ENCODE data around the gene TMEM158. TPM values are rescaled to one million over a fixed set of nuclear protein-coding genes. Genes with fewer than 3 reads are reported as not detected.

Gene TMEM158
- total RNA-seq, 1 experiment from 2014 or later: 7.5 TPM

GRCh38 chr3:45209526-45209925 lies 16.6 kb downstream of the TMEM158 start:
- Histone ChIP-seq H3K79me2 (ENCODE audit: low read depth) (no peaks in the 10 kb centered on the region), H2AFZ (no peak overlapping the region), H3K27me3 (ENCODE audit: insufficient read depth, low read depth) (no peaks in the 10 kb centered on the region), H3K4me3 (no peak overlapping the region), H3K9me2 (ENCODE audit: insufficient read depth) (no peaks in the 10 kb centered on the region), H3K27ac (no peak overlapping the region), H3K36me3 (ENCODE audit: low read depth) (no peaks in the 10 kb centered on the region), H3F3A (ENCODE audit: insufficient read depth, low read depth) (peaks cover 2% of the 10 kb centered on the region; the same call in 1 of the 2 replicates), H4K20me1 (ENCODE audit: insufficient read depth) (no peaks in the 10 kb centered on the region), H3K4me2 (no peak overlapping the region), H3K4me1 (replicated peaks; ENCODE audit: insufficient read depth) (peaks cover 25% of the 10 kb centered on the region), H3K9me3 (ENCODE audit: insufficient read depth, low read depth) (no peaks in the 10 kb centered on the region)
- intact Hi-C loops (cut with micrococcal nuclease; ENCODE audit: unreplicated experiment): no loop called here
- TF ChIP-seq EZH2 (IDR thresholded peaks at IDR 0.05; ENCODE audit: low read depth) (no peak), CTCF (conservative IDR thresholded peaks at IDR 0.05) (no peak)
- ChIA-PET POLR2A (ENCODE audit: unreplicated experiment) (interaction anchor here (0.6 kb wide), 1 partner anchor 14 kb away, joined by 3 read pairs; no protein-coding TSS in a partner anchor), CTCF (interaction anchor here (0.6 to 3.1 kb wide), 6 partner anchors 10 to 549 kb away, joined by 3 to 17 read pairs (median 4); no protein-coding TSS in a partner anchor)
- DNase-seq: no peak
- no TSS peak for BruUV-seq (replicated peaks)

GRCh38 chr3:45208586-45208985 lies 17.5 kb downstream of the TMEM158 start:
- CTCF ChIA-PET: no interaction called here
- Histone ChIP-seq H3K9me2 (ENCODE audit: insufficient read depth) (no peaks in the 10 kb centered on the region), H2AFZ (no peak overlapping the region), H4K20me1 (ENCODE audit: insufficient read depth) (no peaks in the 10 kb centered on the region), H3K4me2 (no peak overlapping the region), H3K79me2 (ENCODE audit: low read depth) (no peaks in the 10 kb centered on the region), H3K27me3 (ENCODE audit: insufficient read depth, low read depth) (no peaks in the 10 kb centered on the region), H3K36me3 (ENCODE audit: low read depth) (no peaks in the 10 kb centered on the region), H3K4me1 (replicated peaks; ENCODE audit: insufficient read depth) (peaks cover 16% of the 10 kb centered on the region), H3K27ac (no peak overlapping the region), H3K9me3 (ENCODE audit: insufficient read depth, low read depth) (no peaks in the 10 kb centered on the region), H3K4me3 (no peak overlapping the region), H3F3A (ENCODE audit: insufficient read depth, low read depth) (no peaks in the 10 kb centered on the region; the same call in 1 of the 2 replicates)
- TF ChIP-seq EZH2 (IDR thresholded peaks at IDR 0.05; ENCODE audit: low read depth): no peak
- TF ChIP-seq CTCF (conservative IDR thresholded peaks at IDR 0.05): no peak
- intact Hi-C loops (cut with micrococcal nuclease; ENCODE audit: unreplicated experiment): no loop called here
- DNase-seq: no peak
- no TSS peak for BruUV-seq (replicated peaks)
- POLR2A ChIA-PET (ENCODE audit: unreplicated experiment): no interaction called here

GRCh38 chr3:45207446-45207845 lies 18.6 kb downstream of the TMEM158 start:
- Histone ChIP-seq H3K4me2 (no peak overlapping the region), H3K27me3 (ENCODE audit: insufficient read depth, low read depth) (no peaks in the 10 kb centered on the region), H3K79me2 (ENCODE audit: low read depth) (no peaks in the 10 kb centered on the region), H3K4me1 (replicated peaks; ENCODE audit: insufficient read depth) (peaks cover 16% of the 10 kb centered on the region), H3K27ac (no peak overlapping the region), H4K20me1 (ENCODE audit: insufficient read depth) (no peaks in the 10 kb centered on the region), H3K9me3 (ENCODE audit: insufficient read depth, low read depth) (peaks cover 1% of the 10 kb centered on the region; the same call in 1 of the 2 replicates), H3F3A (ENCODE audit: insufficient read depth, low read depth) (no peaks in the 10 kb centered on the region; the same call in 1 of the 2 replicates), H3K36me3 (ENCODE audit: low read depth) (no peaks in the 10 kb centered on the region), H2AFZ (no peak overlapping the region), H3K4me3 (no peak overlapping the region), H3K9me2 (ENCODE audit: insufficient read depth) (no peaks in the 10 kb centered on the region)
- BruUV-seq (replicated peaks): no TSS peak
- intact Hi-C loops (cut with micrococcal nuclease; ENCODE audit: unreplicated experiment): no loop called here
- POLR2A ChIA-PET (ENCODE audit: unreplicated experiment): no interaction called here
- no peak for DNase-seq
- CTCF ChIA-PET: no interaction called here
- TF ChIP-seq CTCF (conservative IDR thresholded peaks at IDR 0.05) (no peak), EZH2 (IDR thresholded peaks at IDR 0.05; ENCODE audit: low read depth) (no peak)

All from PC-9 (cell line).